Left ventricle myocardium inferior (tissue), 1 donor: ENCODE data around the gene SHISAL1. TPM values are rescaled to one million over a fixed set of nuclear protein-coding genes. Genes with fewer than 3 reads are reported as not detected.

Source experiments
- DNase-seq: peaks from one replicate; pipeline ENCODE4 v3.0.0-alpha.2; 2020
- H3K27ac ChIP-seq: fragments of 200-600 bp; replicated peaks from 2 replicates; pipeline ENCODE4 v1.8.0; 2021
- H3K27me3 ChIP-seq: fragments of 200-600 bp; 2 replicates; pipeline ENCODE4 v1.8.0; 2021; ENCODE audit warnings: low read depth
- H3K36me3 ChIP-seq: fragments of 200-600 bp; 2 replicates; pipeline ENCODE4 v1.8.0; 2021
- H3K4me1 ChIP-seq: fragments of 200-600 bp; 2 replicates; pipeline ENCODE4 v1.8.0; 2021
- H3K4me3 ChIP-seq: fragments of 200-600 bp; 2 replicates; pipeline ENCODE4 v1.8.0; 2021; ENCODE audit warnings: mild to moderate bottlenecking, moderate library complexity
- H3K9me3 ChIP-seq: fragments of 200-600 bp; replicated peaks from 2 replicates; pipeline ENCODE4 v1.8.0; 2021
- CTCF ChIP-seq: fragments of 200-600 bp; IDR thresholded peaks from 2 replicates; pipeline ENCODE4 v1.8.0; 2021; ENCODE audit warnings: antibody characterized with exemption, mild to moderate bottlenecking, borderline replicate concordance
- intact Hi-C: fragments of 100-400 bp; cut with micrococcal nuclease; formaldehyde crosslinking; loops from one replicate; pipeline ENCODE4 v1.11.0; 2022
- total RNA-seq: library from RNA; stranded (reverse); fragmentation: NEBNext Ultra II Directional; extraction: Animal tissue kit (Norgen Biotek cat#: 25700); gene quantifications from one replicate; pipeline ENCODE4 v1.2.1, GENCODE V29; 2021
- donor health status: DM: no; HTN: yes; CAD: no; lungs with severe emphysema.

SHISAL1 gene
- total RNA-seq, 1 donor from 2014 or later = 1.3 TPM

- no peak for TF ChIP-seq CTCF
- Histone ChIP-seq H3K36me3 (no peaks in the 10 kb centered on the region), H3K27me3 (peaks cover 55% of the 10 kb centered on the region), H3K9me3 (no peaks in the 10 kb centered on the region), H3K4me1 (no peaks in the 10 kb centered on the region), H3K4me3 (no peak overlapping the region), H3K27ac (no peak overlapping the region)
- DNase-seq = no peak
- intact Hi-C loops = no loop called here
These were observed 33.7 kb downstream of the SHISAL1 start for GRCh38 chr22:44279069-44279360.

DNA sequence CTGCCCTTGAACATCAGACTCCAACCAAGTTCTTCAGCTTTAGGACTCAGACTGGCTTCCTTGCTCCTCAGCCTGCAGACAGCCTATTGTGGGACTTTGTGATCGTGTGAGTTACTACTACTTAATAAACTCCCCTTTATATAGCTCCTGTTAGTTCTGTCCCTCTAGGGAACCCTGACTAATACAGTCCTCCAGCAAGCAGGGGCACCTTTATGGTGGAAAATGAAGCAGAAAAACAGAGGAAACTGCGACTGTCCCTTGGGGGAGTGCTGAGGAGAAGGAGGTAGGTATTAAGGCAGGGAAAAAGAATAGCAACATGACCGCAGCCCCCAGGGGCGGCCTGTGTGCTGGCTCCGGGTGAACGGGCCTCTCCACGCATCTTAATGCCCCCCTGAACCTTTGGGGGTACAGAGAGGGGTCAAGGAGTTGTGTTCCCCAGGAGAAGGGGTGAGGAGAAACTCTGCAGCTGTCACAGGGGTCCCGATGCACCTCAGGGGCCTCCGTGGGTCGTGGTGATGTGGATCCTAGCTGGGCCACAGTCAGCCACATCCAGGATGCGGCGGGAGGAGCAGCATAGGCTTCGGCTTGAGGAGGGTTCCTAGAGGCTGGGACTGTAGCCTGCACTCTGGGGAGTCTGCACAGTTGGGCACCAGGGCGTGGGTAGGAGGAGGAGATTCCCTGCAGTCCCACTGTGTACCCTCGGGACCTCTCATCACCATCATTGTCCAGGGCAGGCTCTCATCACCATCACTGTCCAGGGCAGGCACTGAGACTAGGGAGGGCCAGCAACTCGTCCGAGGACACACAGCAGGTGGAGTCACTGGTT lies 34.3 kb downstream of the SHISAL1 start:
- Histone ChIP-seq H3K36me3 (no peaks in the 10 kb centered on the region), H3K27ac (no peak overlapping the region), H3K4me1 (no peaks in the 10 kb centered on the region), H3K9me3 (no peaks in the 10 kb centered on the region), H3K27me3 (peaks cover 52% of the 10 kb centered on the region), H3K4me3 (no peak overlapping the region)
- no peak for DNase-seq
- TF ChIP-seq CTCF = no peak
- intact Hi-C loops = no loop called here

DNA sequence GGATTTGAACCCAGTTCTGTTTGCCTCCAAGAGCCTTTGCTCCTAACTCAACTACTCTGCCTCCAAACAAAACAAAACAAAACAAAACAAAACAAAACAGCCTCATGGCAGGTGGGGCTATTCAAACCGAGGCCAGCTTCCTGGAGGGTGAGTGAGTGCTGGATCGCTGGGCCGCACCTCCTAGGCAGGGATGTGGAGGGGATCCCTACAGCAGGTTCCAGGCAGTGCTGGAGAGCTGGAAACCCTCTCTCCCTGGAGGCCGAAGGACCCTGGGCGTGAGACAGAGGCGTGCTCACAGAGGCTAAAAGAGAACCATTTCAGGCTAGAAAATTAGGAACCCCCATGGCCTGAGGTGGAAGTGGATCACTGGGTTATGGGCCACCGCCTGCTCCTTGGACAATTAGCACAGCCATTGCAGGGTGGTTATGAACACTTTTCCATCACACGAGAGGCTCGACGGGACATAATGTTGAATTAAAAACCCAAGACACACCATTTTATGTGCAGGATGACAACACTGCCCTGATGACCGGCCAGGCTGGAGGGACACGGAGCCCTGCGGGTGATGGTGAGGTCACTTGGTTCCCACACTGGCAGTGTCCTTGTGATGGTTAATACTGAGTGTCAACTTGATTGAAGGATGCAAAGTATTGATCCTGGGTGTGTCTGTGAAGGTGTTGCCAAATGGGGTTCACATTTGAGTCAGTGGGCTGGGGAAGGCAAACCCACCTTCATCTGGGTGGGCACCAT lies 35.2 kb downstream of the SHISAL1 start:
- intact Hi-C loops = no loop called here
- no peak for DNase-seq
- no peaks in the 10 kb centered on the region for H3K9me3 ChIP-seq
- H3K4me1 ChIP-seq = no peaks in the 10 kb centered on the region
- no peak for TF ChIP-seq CTCF
- no peaks in the 10 kb centered on the region for H3K36me3 ChIP-seq
- peaks cover 44% of the 10 kb centered on the region for H3K27me3 ChIP-seq
- H3K4me3 ChIP-seq = no peak overlapping the region
- no peak overlapping the region for H3K27ac ChIP-seq

- H3K27ac ChIP-seq = no peak overlapping the region
- DNase-seq = no peak
- no peaks in the 10 kb centered on the region for H3K9me3 ChIP-seq
- intact Hi-C loops = no loop called here
- H3K36me3 ChIP-seq = no peaks in the 10 kb centered on the region
- no peak overlapping the region for H3K4me3 ChIP-seq
- TF ChIP-seq CTCF = no peak
- no peaks in the 10 kb centered on the region for H3K4me1 ChIP-seq
- H3K27me3 ChIP-seq = peaks cover 37% of the 10 kb centered on the region
These were observed 35.9 kb downstream of the SHISAL1 start for GRCh38 chr22:44276706-44277356.

- TF ChIP-seq CTCF = no peak
- Histone ChIP-seq H3K9me3 (no peaks in the 10 kb centered on the region), H3K4me1 (no peaks in the 10 kb centered on the region), H3K27me3 (peaks cover 32% of the 10 kb centered on the region), H3K27ac (no peak overlapping the region), H3K36me3 (no peaks in the 10 kb centered on the region), H3K4me3 (no peak overlapping the region)
- intact Hi-C loops = no loop called here
- DNase-seq = no peak
These were observed 36.7 kb downstream of the SHISAL1 start for GRCh38 chr22:44276041-44276440.
